HepG2 (cell line): ENCODE results near the gene TRIM62. TPM values are rescaled to one million over a fixed set of nuclear protein-coding genes. Genes with fewer than 3 reads are reported as not detected.

Experiments used
- NFYB ChIP-seq: sonication (generic); formaldehyde crosslinking; IDR thresholded peaks from 2 replicates; pipeline ENCODE4 v1.4.0; 2020; ENCODE audit warnings: missing genetic modification reagents
- TEAD3 ChIP-seq: optimal IDR thresholded peaks from 2 replicates; pipeline ENCODE3; 2016; ENCODE audit warnings: borderline replicate concordance
- ZNF256 ChIP-seq: sonication (generic); formaldehyde crosslinking; conservative IDR thresholded peaks from 2 replicates; pipeline ENCODE4 v1.4.0; 2020; ENCODE audit warnings: missing genetic modification reagents
- ZNF260 ChIP-seq: sonication (generic); formaldehyde crosslinking; IDR thresholded peaks from 2 replicates; pipeline ENCODE4 v1.4.0; 2020; ENCODE audit warnings: missing genetic modification reagents, low read depth, mild to moderate bottlenecking, borderline replicate concordance
- ZNF446 ChIP-seq: sonication (generic); formaldehyde crosslinking; IDR thresholded peaks from 2 replicates; pipeline ENCODE4 v1.5.0; 2020; ENCODE audit warnings: mild to moderate bottlenecking, missing genetic modification reagents
- polyA plus RNA-seq, 8 experiments: library from polyadenylated mRNA; depleted of rRNA in 3 of 8; stranded (reverse) in 7 of 8; unstranded in 1 of 8; fragments of >200 nt; fragmentation: Illumina TruSeq in 4 of 8; extraction: Trizol in 4 of 8; gene quantifications; 2 replicates each; pipeline versions ENCODE4 v1.2.1 to v1.2.3, GENCODE V29; 2011 to 2016; ENCODE audit warnings: low read depth in 4 of 8, missing spikeins in 1 of 8, mixed read lengths in 1 of 8; ENCODE audit not compliant: insufficient read depth in 1 of 8
- total RNA-seq, 5 experiments: library from RNA; depleted of rRNA; stranded (reverse); fragments of >200 nt; fragmentation: Illumina TruSeq; extraction: Trizol; gene quantifications; 2 replicates each; pipeline ENCODE4 v1.2.3, GENCODE V29; 2016; ENCODE audit warnings: low read depth in 1 of 5
- TF ChIP-seq, protein P1 (sequence below): sonication (generic); formaldehyde crosslinking; IDR thresholded peaks from 2 replicates; pipeline ENCODE4 v1.4.0; 2020; ENCODE audit warnings: missing genetic modification reagents
- TF ChIP-seq, protein P2 (sequence below): sonication (generic); formaldehyde crosslinking; IDR thresholded peaks from 2 replicates; pipeline ENCODE4 v1.5.0; 2020; ENCODE audit warnings: mild to moderate bottlenecking, missing genetic modification reagents, moderate library complexity
- TF ChIP-seq, protein P3 (sequence below), 2 experiments: IDR thresholded peaks; 2 replicates each; pipeline ENCODE4 v1.6.1; 2011 to 2012; ENCODE audit warnings: low read length in 2 of 2, borderline replicate concordance in 1 of 2, low read depth in 1 of 2, mild to moderate bottlenecking in 1 of 2, moderate library complexity in 1 of 2
- TF ChIP-seq, protein P4 (sequence below): sonication (generic); formaldehyde crosslinking; IDR thresholded peaks from 2 replicates; pipeline ENCODE4 v1.4.0; 2020; ENCODE audit warnings: missing genetic modification reagents, borderline replicate concordance

The TRIM62 gene
- total and polyA plus RNA-seq, 2 of the 13 experiments (the other 11 are each of a cell fraction or from before 2014, with no cell fraction given), result 0.53 to 0.57 TPM

DNA sequence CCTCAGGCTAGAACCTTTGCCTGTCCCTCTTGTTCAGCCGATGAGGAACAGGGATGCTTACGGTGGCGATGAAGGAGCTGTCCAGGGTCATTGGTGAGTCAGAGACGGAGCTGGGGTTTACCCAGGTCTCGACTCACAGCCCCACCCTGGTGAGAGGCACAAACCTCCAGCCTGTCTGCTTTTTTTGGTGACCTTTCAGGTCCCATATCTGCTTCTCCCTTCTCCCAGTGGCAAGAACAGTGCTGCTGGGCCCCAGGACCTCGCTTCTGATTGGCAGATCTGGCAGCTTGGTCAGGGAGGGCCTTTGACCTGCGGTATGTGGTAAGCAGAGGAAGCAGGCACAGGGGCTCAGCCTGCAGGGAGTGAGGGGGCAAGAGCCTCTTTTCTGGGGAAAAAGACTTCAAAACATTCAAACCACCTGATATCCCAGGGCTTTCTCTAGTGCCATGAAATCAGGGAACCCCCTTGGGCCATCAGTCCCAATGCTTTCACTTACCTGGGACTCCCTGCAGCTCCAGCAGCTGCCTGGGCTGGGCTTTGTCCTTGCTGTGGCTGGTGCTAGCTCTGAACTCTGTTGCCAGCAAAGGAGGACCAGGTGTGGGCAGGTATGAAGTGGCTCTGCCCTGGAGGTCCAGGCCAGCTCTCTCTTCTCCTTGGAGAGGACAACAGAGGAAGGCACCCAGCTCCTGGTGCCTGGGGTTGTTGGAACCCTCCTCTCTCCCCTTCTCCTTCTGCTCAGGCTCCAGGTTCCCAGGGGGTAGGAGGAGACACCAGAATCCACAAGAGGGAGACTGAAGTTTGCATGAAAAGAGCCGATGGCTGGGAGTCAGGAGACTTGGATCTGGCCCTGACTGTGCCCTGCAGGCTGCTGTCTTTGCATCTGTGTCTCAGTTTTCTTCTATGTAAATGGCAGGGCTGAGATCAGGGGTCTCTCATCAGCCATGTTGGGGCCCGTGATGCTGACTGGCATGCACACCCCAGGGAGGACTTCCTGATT lies 41.4 kb downstream of the TRIM62 start (continued):
- TF ChIP-seq TEAD3 (CRISPR knock-in tag) (peak; percentile 71), ZNF260 (CRISPR knock-in tag) (no peak), ZNF256 (CRISPR knock-in tag) (no peak), NFYB (0 out of 2 replicates have a peak, but pooled peaks have one; percentile 22), ZNF446 (CRISPR knock-in tag) (no peak)
- TF ChIP-seq, protein P1, sequence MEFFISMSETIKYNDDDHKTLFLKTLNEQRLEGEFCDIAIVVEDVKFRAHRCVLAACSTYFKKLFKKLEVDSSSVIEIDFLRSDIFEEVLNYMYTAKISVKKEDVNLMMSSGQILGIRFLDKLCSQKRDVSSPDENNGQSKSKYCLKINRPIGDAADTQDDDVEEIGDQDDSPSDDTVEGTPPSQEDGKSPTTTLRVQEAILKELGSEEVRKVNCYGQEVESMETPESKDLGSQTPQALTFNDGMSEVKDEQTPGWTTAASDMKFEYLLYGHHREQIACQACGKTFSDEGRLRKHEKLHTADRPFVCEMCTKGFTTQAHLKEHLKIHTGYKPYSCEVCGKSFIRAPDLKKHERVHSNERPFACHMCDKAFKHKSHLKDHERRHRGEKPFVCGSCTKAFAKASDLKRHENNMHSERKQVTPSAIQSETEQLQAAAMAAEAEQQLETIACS (CRISPR knock-in tag), result no peak
- TF ChIP-seq, protein P2, sequence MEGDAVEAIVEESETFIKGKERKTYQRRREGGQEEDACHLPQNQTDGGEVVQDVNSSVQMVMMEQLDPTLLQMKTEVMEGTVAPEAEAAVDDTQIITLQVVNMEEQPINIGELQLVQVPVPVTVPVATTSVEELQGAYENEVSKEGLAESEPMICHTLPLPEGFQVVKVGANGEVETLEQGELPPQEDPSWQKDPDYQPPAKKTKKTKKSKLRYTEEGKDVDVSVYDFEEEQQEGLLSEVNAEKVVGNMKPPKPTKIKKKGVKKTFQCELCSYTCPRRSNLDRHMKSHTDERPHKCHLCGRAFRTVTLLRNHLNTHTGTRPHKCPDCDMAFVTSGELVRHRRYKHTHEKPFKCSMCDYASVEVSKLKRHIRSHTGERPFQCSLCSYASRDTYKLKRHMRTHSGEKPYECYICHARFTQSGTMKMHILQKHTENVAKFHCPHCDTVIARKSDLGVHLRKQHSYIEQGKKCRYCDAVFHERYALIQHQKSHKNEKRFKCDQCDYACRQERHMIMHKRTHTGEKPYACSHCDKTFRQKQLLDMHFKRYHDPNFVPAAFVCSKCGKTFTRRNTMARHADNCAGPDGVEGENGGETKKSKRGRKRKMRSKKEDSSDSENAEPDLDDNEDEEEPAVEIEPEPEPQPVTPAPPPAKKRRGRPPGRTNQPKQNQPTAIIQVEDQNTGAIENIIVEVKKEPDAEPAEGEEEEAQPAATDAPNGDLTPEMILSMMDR (CRISPR knock-in tag), result peak; percentile 25
- TF ChIP-seq, protein P3, sequence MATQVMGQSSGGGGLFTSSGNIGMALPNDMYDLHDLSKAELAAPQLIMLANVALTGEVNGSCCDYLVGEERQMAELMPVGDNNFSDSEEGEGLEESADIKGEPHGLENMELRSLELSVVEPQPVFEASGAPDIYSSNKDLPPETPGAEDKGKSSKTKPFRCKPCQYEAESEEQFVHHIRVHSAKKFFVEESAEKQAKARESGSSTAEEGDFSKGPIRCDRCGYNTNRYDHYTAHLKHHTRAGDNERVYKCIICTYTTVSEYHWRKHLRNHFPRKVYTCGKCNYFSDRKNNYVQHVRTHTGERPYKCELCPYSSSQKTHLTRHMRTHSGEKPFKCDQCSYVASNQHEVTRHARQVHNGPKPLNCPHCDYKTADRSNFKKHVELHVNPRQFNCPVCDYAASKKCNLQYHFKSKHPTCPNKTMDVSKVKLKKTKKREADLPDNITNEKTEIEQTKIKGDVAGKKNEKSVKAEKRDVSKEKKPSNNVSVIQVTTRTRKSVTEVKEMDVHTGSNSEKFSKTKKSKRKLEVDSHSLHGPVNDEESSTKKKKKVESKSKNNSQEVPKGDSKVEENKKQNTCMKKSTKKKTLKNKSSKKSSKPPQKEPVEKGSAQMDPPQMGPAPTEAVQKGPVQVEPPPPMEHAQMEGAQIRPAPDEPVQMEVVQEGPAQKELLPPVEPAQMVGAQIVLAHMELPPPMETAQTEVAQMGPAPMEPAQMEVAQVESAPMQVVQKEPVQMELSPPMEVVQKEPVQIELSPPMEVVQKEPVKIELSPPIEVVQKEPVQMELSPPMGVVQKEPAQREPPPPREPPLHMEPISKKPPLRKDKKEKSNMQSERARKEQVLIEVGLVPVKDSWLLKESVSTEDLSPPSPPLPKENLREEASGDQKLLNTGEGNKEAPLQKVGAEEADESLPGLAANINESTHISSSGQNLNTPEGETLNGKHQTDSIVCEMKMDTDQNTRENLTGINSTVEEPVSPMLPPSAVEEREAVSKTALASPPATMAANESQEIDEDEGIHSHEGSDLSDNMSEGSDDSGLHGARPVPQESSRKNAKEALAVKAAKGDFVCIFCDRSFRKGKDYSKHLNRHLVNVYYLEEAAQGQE (IDR thresholded peaks at IDR 0.05; ENCODE audit: borderline replicate concordance in 1 of 2, low read depth in 1 of 2, low read length in 2 of 2), result peak; percentile 35 to 82
- TF ChIP-seq, protein P4, sequence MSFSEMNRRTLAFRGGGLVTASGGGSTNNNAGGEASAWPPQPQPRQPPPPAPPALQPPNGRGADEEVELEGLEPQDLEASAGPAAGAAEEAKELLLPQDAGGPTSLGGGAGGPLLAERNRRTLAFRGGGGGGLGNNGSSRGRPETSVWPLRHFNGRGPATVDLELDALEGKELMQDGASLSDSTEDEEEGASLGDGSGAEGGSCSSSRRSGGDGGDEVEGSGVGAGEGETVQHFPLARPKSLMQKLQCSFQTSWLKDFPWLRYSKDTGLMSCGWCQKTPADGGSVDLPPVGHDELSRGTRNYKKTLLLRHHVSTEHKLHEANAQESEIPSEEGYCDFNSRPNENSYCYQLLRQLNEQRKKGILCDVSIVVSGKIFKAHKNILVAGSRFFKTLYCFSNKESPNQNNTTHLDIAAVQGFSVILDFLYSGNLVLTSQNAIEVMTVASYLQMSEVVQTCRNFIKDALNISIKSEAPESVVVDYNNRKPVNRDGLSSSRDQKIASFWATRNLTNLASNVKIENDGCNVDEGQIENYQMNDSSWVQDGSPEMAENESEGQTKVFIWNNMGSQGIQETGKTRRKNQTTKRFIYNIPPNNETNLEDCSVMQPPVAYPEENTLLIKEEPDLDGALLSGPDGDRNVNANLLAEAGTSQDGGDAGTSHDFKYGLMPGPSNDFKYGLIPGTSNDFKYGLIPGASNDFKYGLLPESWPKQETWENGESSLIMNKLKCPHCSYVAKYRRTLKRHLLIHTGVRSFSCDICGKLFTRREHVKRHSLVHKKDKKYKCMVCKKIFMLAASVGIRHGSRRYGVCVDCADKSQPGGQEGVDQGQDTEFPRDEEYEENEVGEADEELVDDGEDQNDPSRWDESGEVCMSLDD (CRISPR knock-in tag), result no peak
